Neuronal stem cell (in vitro differentiated cells): ENCODE measurements around the gene ZNF609.

ENCODE experiments used
- DNase-seq: peaks from one replicate; pipeline ENCODE4 v3.0.0-alpha.2; 2013; ENCODE audit warnings: low spot score
- H2AFZ ChIP-seq: one replicate; pipeline ENCODE4 v1.6.1; 2013; ENCODE audit warnings: mild to moderate bottlenecking, low read length, inconsistent platforms
- H2AK5ac ChIP-seq: 2 replicates; pipeline ENCODE4 v1.6.1; 2013; ENCODE audit warnings: low read depth, mild to moderate bottlenecking, inconsistent platforms, low read length, moderate library complexity, mixed read lengths
- H2BK120ac ChIP-seq: 2 replicates; pipeline ENCODE4 v1.6.1; 2013; ENCODE audit warnings: low read depth, mild to moderate bottlenecking, inconsistent platforms, low read length, moderate library complexity, mixed read lengths
- H2BK12ac ChIP-seq: one replicate; pipeline ENCODE4 v1.6.1; 2013; ENCODE audit warnings: low read length, inconsistent platforms
- H2BK15ac ChIP-seq: 2 replicates; pipeline ENCODE4 v1.6.1; 2013; ENCODE audit warnings: mild to moderate bottlenecking, low read length, inconsistent platforms, mixed read lengths
- H2BK5ac ChIP-seq: one replicate; pipeline ENCODE4 v1.6.1; 2013; ENCODE audit warnings: inconsistent platforms, mild to moderate bottlenecking, low read length, moderate library complexity
- H3K14ac ChIP-seq: one replicate; pipeline ENCODE4 v1.6.1; 2013; ENCODE audit warnings: low read length, inconsistent platforms
- H3K18ac ChIP-seq: 2 replicates; pipeline ENCODE4 v1.6.1; 2013; ENCODE audit warnings: low read length, inconsistent platforms
- H3K23ac ChIP-seq: 2 replicates; pipeline ENCODE4 v1.6.1; 2013; ENCODE audit warnings: low read depth, mild to moderate bottlenecking, mixed read lengths, low read length, inconsistent platforms; ENCODE audit not compliant: poor library complexity
- H3K27ac ChIP-seq: replicated peaks from 3 replicates; pipeline ENCODE4 v1.5.1; 2013; ENCODE audit warnings: low read length, inconsistent platforms
- H3K27me3 ChIP-seq, 3 experiments: 2 replicates each; pipeline ENCODE4 v1.6.1; 2013; ENCODE audit warnings: low read length in 3 of 3, mild to moderate bottlenecking in 2 of 3, inconsistent platforms in 1 of 3, low read depth in 1 of 3, mixed read lengths in 1 of 3, moderate library complexity in 1 of 3; ENCODE audit not compliant: control insufficient read depth in 3 of 3, insufficient read depth in 3 of 3
- H3K36me3 ChIP-seq, 2 donors: replicated peaks in 1 of 2; 2 replicates each; pipeline ENCODE4 v1.6.1; 2013; ENCODE audit warnings: low read length in 2 of 2; ENCODE audit not compliant: control insufficient read depth in 2 of 2, insufficient read depth in 2 of 2
- H3K4ac ChIP-seq: 2 replicates; pipeline ENCODE4 v1.6.1; 2013; ENCODE audit warnings: inconsistent platforms, mild to moderate bottlenecking, low read length, moderate library complexity
- H3K4me1 ChIP-seq, 2 donors: 1 replicate in 1 of 2; 2 replicates in 1 of 2; pipeline ENCODE4 v1.6.1; 2013; ENCODE audit warnings: low read length in 2 of 2, low read depth in 1 of 2; ENCODE audit not compliant: control insufficient read depth in 2 of 2, insufficient read depth in 1 of 2
- H3K4me2 ChIP-seq: one replicate; pipeline ENCODE4 v1.6.1; 2013; ENCODE audit warnings: mild to moderate bottlenecking, low read length, inconsistent platforms; ENCODE audit not compliant: insufficient read depth, poor library complexity, severe bottlenecking
- H3K4me3 ChIP-seq, 2 donors: 2 replicates each; pipeline ENCODE4 v1.5.1; 2013; ENCODE audit warnings: low read length in 2 of 2, mild to moderate bottlenecking in 2 of 2, inconsistent platforms in 1 of 2, moderate library complexity in 1 of 2
- H3K79me1 ChIP-seq: one replicate; pipeline ENCODE4 v1.6.1; 2013; ENCODE audit warnings: low read depth, mild to moderate bottlenecking, inconsistent platforms, low read length, moderate library complexity
- H3K9ac ChIP-seq: one replicate; pipeline ENCODE4 v1.6.1; 2013; ENCODE audit warnings: mild to moderate bottlenecking, low read depth, low read length, inconsistent platforms; ENCODE audit not compliant: poor library complexity
- H3K9me3 ChIP-seq, 2 donors: replicated peaks in 1 of 2; 2 replicates each; pipeline versions ENCODE3 to v1.6.1; 2013; ENCODE audit warnings: low read length in 2 of 2, mild to moderate bottlenecking in 2 of 2, inconsistent platforms in 1 of 2, low read depth in 1 of 2, mixed read lengths in 1 of 2, moderate library complexity in 1 of 2; ENCODE audit not compliant: control insufficient read depth in 2 of 2, insufficient read depth in 1 of 2
- H4K8ac ChIP-seq: one replicate; pipeline ENCODE4 v1.6.1; 2013; ENCODE audit warnings: low read depth, mild to moderate bottlenecking, inconsistent platforms, low read length, moderate library complexity
- H4K91ac ChIP-seq: one replicate; pipeline ENCODE4 v1.6.1; 2013; ENCODE audit warnings: low read length, low read depth, mild to moderate bottlenecking, inconsistent platforms; ENCODE audit not compliant: poor library complexity
- WGBS, 2 donors: extraction: QIAGEN DNeasy Blood & Tissue Kit; methylation state at CpG; one replicate each; pipeline ENCODE4 v1.1.7; 2013; ENCODE audit warnings: missing lambda C conversion rate in 2 of 2, mixed read lengths in 1 of 2; ENCODE audit not compliant: insufficient read length in 2 of 2, insufficient replicate concordance in 1 of 2; ENCODE audit errors: extremely low coverage in 2 of 2; 5-methylcytosine and 5-hydroxymethylcytosine counted together

ZNF609 gene

DNA sequence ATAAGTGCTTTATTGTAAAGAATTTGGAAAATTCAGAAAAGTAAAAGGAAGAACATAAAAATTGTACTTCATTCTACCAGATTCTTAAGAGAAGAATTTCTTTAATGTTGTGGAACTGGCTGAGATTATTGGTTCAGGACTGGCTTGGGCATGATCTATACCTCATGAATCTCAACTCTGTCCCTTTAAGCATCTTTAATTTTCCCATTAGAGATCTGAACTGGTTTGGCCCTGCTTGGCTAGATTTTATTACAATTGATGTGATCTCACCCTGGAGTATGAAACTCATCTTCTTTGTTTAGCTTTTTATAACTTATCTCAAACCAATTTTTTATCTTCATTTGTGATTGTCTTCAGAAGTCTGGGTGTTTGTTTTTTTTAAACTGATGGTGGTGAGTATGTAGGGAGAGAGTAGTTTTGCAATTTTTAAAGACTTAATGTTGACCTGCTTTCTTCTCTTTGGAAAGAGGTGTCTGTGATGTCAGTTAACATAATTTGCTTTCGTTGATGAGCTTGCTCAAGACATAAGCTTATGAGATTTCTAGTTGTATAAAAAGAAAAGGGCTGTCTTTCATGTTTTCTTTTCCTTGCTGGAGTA lies 61.9 kb downstream of the ZNF609 start:
- H3K23ac ChIP-seq = no peak overlapping the region

DNA sequence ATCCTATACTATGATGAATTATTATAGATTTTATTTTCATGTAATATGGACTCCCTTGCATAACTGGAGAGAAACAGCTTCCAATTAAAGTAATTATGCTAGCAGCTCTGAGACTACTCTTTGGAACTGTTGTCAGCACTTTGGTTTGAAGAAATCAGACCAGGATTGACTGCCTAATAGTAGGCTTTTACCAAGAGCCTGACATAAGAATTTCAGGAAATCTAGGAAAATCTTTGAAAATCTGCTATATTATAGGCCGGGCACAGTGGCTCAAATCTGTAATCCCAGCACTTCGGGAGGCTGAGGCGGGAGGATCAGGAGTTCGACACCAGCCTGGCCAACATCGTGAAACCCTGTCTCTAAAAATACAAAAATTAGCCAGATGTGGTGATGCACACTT lies 62.9 kb downstream of the ZNF609 start:
- H4K91ac ChIP-seq = no peak overlapping the region
- no peak overlapping the region for H3K4ac ChIP-seq
- H2BK15ac ChIP-seq = no peak overlapping the region
- peaks cover 0 to 8% of the 10 kb centered on the region in 2 donors for H3K9me3 ChIP-seq
- H4K8ac ChIP-seq = no peak overlapping the region
- H3K27me3 ChIP-seq = no peaks in the 10 kb centered on the region
- no peak overlapping the region for H2AFZ ChIP-seq
- DNase-seq = no peak
- H3K27ac ChIP-seq = no peak overlapping the region
- no peak overlapping the region for H2BK12ac ChIP-seq
- H3K9ac ChIP-seq = no peak overlapping the region
- no peak overlapping the region for H3K23ac ChIP-seq
- no CpG with 5 or more reads among the region's 5 CpGs for WGBS, 2 donors
- no peak overlapping the region for H3K14ac ChIP-seq
- H2BK5ac ChIP-seq = no peak overlapping the region
- H3K4me1 ChIP-seq = peaks cover 7 to 17% of the 10 kb centered on the region in 2 donors
- H2BK120ac ChIP-seq = no peak overlapping the region
- no peak overlapping the region for H2AK5ac ChIP-seq
- H3K36me3 ChIP-seq = peaks cover 3 to 20% of the 10 kb centered on the region in 2 donors
- H3K79me1 ChIP-seq = peaks cover 2% of the 10 kb centered on the region
- no peak overlapping the region for H3K4me2 ChIP-seq
- H3K18ac ChIP-seq = no peak overlapping the region
- H3K4me3 ChIP-seq = no peak overlapping the region

More for the DNA sequence above, 61.9 kb downstream of the ZNF609 start:
- no peak for DNase-seq
- Histone ChIP-seq H2BK5ac (no peak overlapping the region), H3K18ac (no peak overlapping the region), H3K27me3 (no peaks in the 10 kb centered on the region), H2BK12ac (no peak overlapping the region), H2BK15ac (no peak overlapping the region), H3K4me3 (no peak overlapping the region), H4K8ac (no peak overlapping the region), H2BK120ac (no peak overlapping the region), H3K4me1 (peaks cover 7 to 17% of the 10 kb centered on the region in 2 donors), H3K4ac (no peak overlapping the region), H3K27ac (no peak overlapping the region), H3K9ac (no peak overlapping the region), H3K9me3 (peaks cover 0 to 8% of the 10 kb centered on the region in 2 donors), H3K4me2 (no peak overlapping the region), H2AK5ac (no peak overlapping the region), H4K91ac (no peak overlapping the region), H3K79me1 (peaks cover 2% of the 10 kb centered on the region), H3K36me3 (peaks cover 3 to 29% of the 10 kb centered on the region in 2 donors), H3K14ac (no peak overlapping the region), H2AFZ (no peak overlapping the region)
- no CpG with 5 or more reads among the region's 1 CpG for WGBS, 2 donors

DNA sequence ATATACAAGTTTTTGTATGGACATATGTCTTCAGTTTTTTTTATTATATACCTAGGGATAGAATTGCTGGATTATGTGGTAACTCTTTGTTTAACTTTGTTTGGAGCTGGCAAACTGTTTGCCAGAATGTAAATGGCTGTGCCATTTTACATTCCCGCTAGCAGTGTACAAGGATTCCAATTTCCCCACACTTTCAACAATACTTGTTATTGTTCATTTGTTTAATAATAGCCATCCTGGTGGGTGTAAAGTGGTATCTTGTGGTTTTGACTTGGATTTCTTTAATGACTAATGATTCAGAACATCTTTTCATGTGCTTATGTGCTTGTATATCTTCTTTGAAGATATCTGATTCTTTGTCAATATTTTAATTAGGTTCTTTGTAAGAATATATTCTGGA lies 64.4 kb downstream of the ZNF609 start:
- H3K4ac ChIP-seq = no peak overlapping the region
- H2BK12ac ChIP-seq = no peak overlapping the region
- no peak overlapping the region for H2AFZ ChIP-seq
- no peak overlapping the region for H3K27ac ChIP-seq
- H3K14ac ChIP-seq = no peak overlapping the region
- peaks cover 3 to 27% of the 10 kb centered on the region in 2 donors for H3K36me3 ChIP-seq
- H3K9ac ChIP-seq = no peak overlapping the region
- no peaks in the 10 kb centered on the region for H3K27me3 ChIP-seq
- no peak overlapping the region for H4K8ac ChIP-seq
- no peak overlapping the region for H4K91ac ChIP-seq
- H2AK5ac ChIP-seq = no peak overlapping the region
- no peak overlapping the region for H3K4me3 ChIP-seq
- H3K4me1 ChIP-seq = peaks cover 7 to 17% of the 10 kb centered on the region in 2 donors
- no peak overlapping the region for H3K18ac ChIP-seq
- H2BK5ac ChIP-seq = no peak overlapping the region
- no peak overlapping the region for H3K23ac ChIP-seq
- no peak overlapping the region for H2BK120ac ChIP-seq
- DNase-seq = no peak
- H3K9me3 ChIP-seq = peaks cover 3 to 8% of the 10 kb centered on the region in 2 donors
- H3K79me1 ChIP-seq = peaks cover 10% of the 10 kb centered on the region
- no peak overlapping the region for H2BK15ac ChIP-seq
- WGBS, 2 donors = no CpG with 5 or more reads among the region's 1 CpG
- no peak overlapping the region for H3K4me2 ChIP-seq

DNA sequence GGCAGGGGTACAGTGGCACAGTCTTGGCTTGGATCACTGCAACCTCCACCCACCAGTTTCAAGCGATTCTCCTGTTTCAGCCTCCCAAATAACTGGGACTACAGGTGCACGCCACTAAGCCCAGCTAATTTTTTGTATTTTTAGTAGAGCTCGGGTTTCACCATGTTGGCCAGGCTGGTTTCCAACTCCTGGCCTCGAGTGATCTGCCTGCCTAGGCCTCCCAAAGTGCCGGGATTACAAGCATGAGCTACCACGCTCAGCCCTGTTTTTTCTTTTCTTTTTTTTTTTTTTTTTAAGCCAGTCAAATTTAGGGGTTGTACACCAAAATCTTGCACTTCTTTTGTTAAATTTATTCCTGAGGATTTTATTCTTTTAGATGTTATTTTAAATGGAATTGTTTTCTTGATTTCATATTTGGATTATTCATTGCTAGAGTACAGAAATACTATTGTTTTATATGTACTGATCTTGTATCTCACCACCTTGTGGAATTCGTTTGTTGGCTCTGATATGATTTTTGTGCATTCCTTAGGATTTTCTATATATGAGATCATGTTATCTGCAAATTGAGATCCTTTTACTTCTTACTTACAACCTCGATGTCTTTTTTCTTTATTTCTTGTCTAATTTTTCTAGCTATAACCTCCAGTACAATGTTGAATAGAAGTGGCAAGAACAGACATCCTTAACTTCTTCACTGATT lies 65.6 kb downstream of the ZNF609 start:
- no peak overlapping the region for H2BK5ac ChIP-seq
- no CpG with 5 or more reads among the region's 8 CpGs for WGBS, 2 donors

More for the DNA sequence above, 65.6 kb downstream of the ZNF609 start:
- H3K18ac ChIP-seq = no peak overlapping the region
- H3K4me2 ChIP-seq = no peak overlapping the region
- no peak overlapping the region for H2AFZ ChIP-seq
- H2BK120ac ChIP-seq = no peak overlapping the region
- H4K8ac ChIP-seq = no peak overlapping the region
- H3K27ac ChIP-seq = no peak overlapping the region
- no peak overlapping the region for H2AK5ac ChIP-seq
- no peak overlapping the region for H3K23ac ChIP-seq
- H3K4ac ChIP-seq = no peak overlapping the region
- no peaks in the 10 kb centered on the region for H3K27me3 ChIP-seq
- peaks cover 10% of the 10 kb centered on the region for H3K79me1 ChIP-seq
- H3K4me3 ChIP-seq = no peak overlapping the region
- peaks cover 7 to 16% of the 10 kb centered on the region in 2 donors for H3K4me1 ChIP-seq
- no peak overlapping the region for H4K91ac ChIP-seq
- no peak overlapping the region for H3K14ac ChIP-seq
- peaks cover 0 to 22% of the 10 kb centered on the region in 2 donors for H3K36me3 ChIP-seq
- H2BK15ac ChIP-seq = no peak overlapping the region
- no peak overlapping the region for H3K9ac ChIP-seq
- H2BK12ac ChIP-seq = no peak overlapping the region
- DNase-seq = no peak
- peaks cover 3 to 8% of the 10 kb centered on the region in 2 donors for H3K9me3 ChIP-seq
